Right atrium auricular region (tissue), 2 donors: ENCODE data around the gene GAD2. TPM values are rescaled to one million over a fixed set of nuclear protein-coding genes. Genes with fewer than 3 reads are reported as not detected.

Experiments
- DNase-seq: peaks from one replicate; pipeline ENCODE4 v3.0.0-alpha.2; 2019; ENCODE audit warnings: low spot score
- H3K27ac ChIP-seq, 2 donors: fragments of 200-600 bp; sonication (generic); 1 replicate in 1 of 2; 2 replicates in 1 of 2; pipeline ENCODE4 v1.5.1; 2016 to 2019
- H3K27me3 ChIP-seq, 2 donors: fragments of 200-600 bp; sonication (generic); one replicate each; pipeline versions ENCODE4 v1.5.1 to v1.6.0; 2017 to 2019
- H3K36me3 ChIP-seq: fragments of 200-600 bp; sonication (generic); one replicate; pipeline ENCODE4 v1.5.1; 2016
- H3K4me1 ChIP-seq, 2 donors: fragments of 200-600 bp; sonication (generic); one replicate each; pipeline versions ENCODE4 v1.5.1 to v1.6.0; 2017 to 2019
- H3K4me3 ChIP-seq, 2 donors: fragments of 200-600 bp; sonication (generic); 1 replicate in 1 of 2; 2 replicates in 1 of 2; pipeline ENCODE4 v1.5.1; 2017 to 2019; ENCODE audit warnings: mild to moderate bottlenecking in 1 of 2, moderate library complexity in 1 of 2
- H3K9me3 ChIP-seq, 2 donors: fragments of 200-600 bp; sonication (generic); one replicate each; pipeline ENCODE4 v1.5.1; 2019
- CTCF ChIP-seq, 2 donors: fragments of 200-600 bp; sonication (generic); IDR thresholded peaks; one replicate each; pipeline ENCODE4 v1.5.1; 2019; ENCODE audit warnings: antibody characterized with exemption in 2 of 2
- total RNA-seq, 2 donors: library from RNA; depleted of rRNA; stranded (reverse); fragments of >200 nt; gene quantifications; one replicate each; pipeline ENCODE4 v1.1.0, GENCODE V29; 2016

Gene GAD2
- total RNA-seq, 2 donors from 2014 or later = not detected

GRCh38 chr10:26303366-26303765 is 86.8 kb downstream of the GAD2 start:
- H3K36me3 ChIP-seq = no peaks in the 10 kb centered on the region
- no peak overlapping the region for H3K4me3 ChIP-seq
- H3K9me3 ChIP-seq = no peaks in the 10 kb centered on the region
- H3K27me3 ChIP-seq = no peaks in the 10 kb centered on the region
- TF ChIP-seq CTCF (IDR thresholded peaks at IDR 0.05) = no peak
- no peak for DNase-seq
- H3K27ac ChIP-seq = no peak overlapping the region
- no peaks in the 10 kb centered on the region for H3K4me1 ChIP-seq

- no peak overlapping the region for H3K4me3 ChIP-seq
- no peaks in the 10 kb centered on the region for H3K9me3 ChIP-seq
- no peaks in the 10 kb centered on the region for H3K27me3 ChIP-seq
- no peak overlapping the region for H3K27ac ChIP-seq
- DNase-seq = no peak
- no peaks in the 10 kb centered on the region for H3K36me3 ChIP-seq
- TF ChIP-seq CTCF (IDR thresholded peaks at IDR 0.05) = no peak
- no peaks in the 10 kb centered on the region for H3K4me1 ChIP-seq
Observed at GRCh38 chr10:26310361-26310760, 93.8 kb downstream of the GAD2 start.

GRCh38 chr10:26311383-26311940 is 94.9 kb downstream of the GAD2 start:
- no peak for TF ChIP-seq CTCF (IDR thresholded peaks at IDR 0.05)
- no peaks in the 10 kb centered on the region for H3K27me3 ChIP-seq
- no peaks in the 10 kb centered on the region for H3K36me3 ChIP-seq
- H3K27ac ChIP-seq = no peak overlapping the region
- DNase-seq = no peak
- H3K4me1 ChIP-seq = no peaks in the 10 kb centered on the region
- no peak overlapping the region for H3K4me3 ChIP-seq
- no peaks in the 10 kb centered on the region for H3K9me3 ChIP-seq

GRCh38 chr10:26314265-26315013 is 97.9 kb downstream of the GAD2 start:
- H3K9me3 ChIP-seq = no peaks in the 10 kb centered on the region
- no peaks in the 10 kb centered on the region for H3K27me3 ChIP-seq
- DNase-seq = no peak
- TF ChIP-seq CTCF (IDR thresholded peaks at IDR 0.05) = no peak
- no peak overlapping the region for H3K4me3 ChIP-seq
- no peaks in the 10 kb centered on the region for H3K36me3 ChIP-seq
- no peak overlapping the region for H3K27ac ChIP-seq
- no peaks in the 10 kb centered on the region for H3K4me1 ChIP-seq

- no peak overlapping the region for H3K27ac ChIP-seq
- H3K9me3 ChIP-seq = no peaks in the 10 kb centered on the region
- no peaks in the 10 kb centered on the region for H3K4me1 ChIP-seq
- no peaks in the 10 kb centered on the region for H3K36me3 ChIP-seq
- DNase-seq = no peak
- TF ChIP-seq CTCF (IDR thresholded peaks at IDR 0.05) = no peak
- no peak overlapping the region for H3K4me3 ChIP-seq
- H3K27me3 ChIP-seq = no peaks in the 10 kb centered on the region
Observed at GRCh38 chr10:26318672-26319071, 102.1 kb downstream of the GAD2 start.
